GM12878 (cell line): Measurements from ENCODE around the gene TRIOBP. TPM values are rescaled to one million over a fixed set of nuclear protein-coding genes. Genes with fewer than 3 reads are reported as not detected.

Source experiments
- ATAC-seq: fragments of 200-7000 bp; cut with Tn5 transposase; 3 replicates; pipeline ENCODE4 v1.9.1; 2020; ENCODE audit warnings: mild to moderate bottlenecking, moderate library complexity
- BruUV-seq: library from RNA; stranded (reverse); fragments of 400-500 nt; replicated peaks from 2 replicates; lab custom pipeline; 2021; lab: Mats Ljungman, UMichigan
- CTCF ChIA-PET: fragments of 300-600 bp; sonication (Branson Sonifier 250); formaldehyde crosslinking; extraction: SDS; loops from one replicate; lab custom pipeline; 2021; ENCODE audit warnings: inconsistent platforms; lab: Yijun Ruan, JAX
- POLR2A ChIA-PET: fragments of 350-600 bp; formaldehyde crosslinking; extraction: SDS; loops from one replicate; lab custom pipeline; 2021; ENCODE audit warnings: inconsistent platforms; lab: Charles Lee
- RAD21 ChIA-PET: fragments of 300-600 bp; sonication (Branson Sonifier 250); formaldehyde crosslinking; loops from one replicate; lab custom pipeline; 2023; ENCODE audit warnings: antibody characterized with exemption; ENCODE audit not compliant: unreplicated experiment; lab: Charles Lee
- SMC1A ChIA-PET: fragments of 300-600 bp; sonication (Branson Sonifier 250); formaldehyde crosslinking; loops from one replicate; lab custom pipeline; 2023; ENCODE audit not compliant: unreplicated experiment, uncharacterized antibody; lab: Charles Lee
- DNase-seq: peaks from one replicate; pipeline ENCODE4 v3.0.0-alpha.2; 2011; ENCODE audit warnings: low read depth, low spot score
- FAIRE-seq: peaks from 3 replicates; lab custom pipeline; 2011; peaks lifted over from hg19 to GRCh38; lab: Jason Lieb, UNC
- H2AFZ ChIP-seq: 2 replicates; pipeline ENCODE4 v1.6.0; 2011; ENCODE audit warnings: low read depth, low read length, control low read depth; ENCODE audit not compliant: control insufficient read depth
- H3K27ac ChIP-seq: 2 replicates; pipeline ENCODE4 v1.5.1; 2011; ENCODE audit warnings: control low read depth; ENCODE audit not compliant: control insufficient read depth, insufficient read depth
- H3K27me3 ChIP-seq, 2 experiments: replicated peaks in 1 of 2; 2 replicates each; pipeline versions ENCODE4 v1.6.0 to v1.6.1; 2011; ENCODE audit warnings: low read length in 1 of 2; ENCODE audit not compliant: control insufficient read depth in 2 of 2, insufficient read depth in 2 of 2
- H3K36me3 ChIP-seq, 2 experiments: 2 replicates each; pipeline ENCODE4 v1.5.1; 2011; ENCODE audit warnings: low read length in 1 of 2; ENCODE audit not compliant: control insufficient read depth in 2 of 2, insufficient read depth in 2 of 2
- H3K4me1 ChIP-seq: 2 replicates; pipeline ENCODE4 v1.6.1; 2011; ENCODE audit warnings: mild to moderate bottlenecking, low read length, moderate library complexity, mixed read lengths; ENCODE audit not compliant: control insufficient read depth, insufficient read depth
- H3K4me2 ChIP-seq: 2 replicates; pipeline ENCODE4 v1.6.0; 2011; ENCODE audit warnings: control low read depth; ENCODE audit not compliant: control insufficient read depth, insufficient read depth
- H3K4me3 ChIP-seq: fragments of 200-600 bp; sonication (generic); 2 replicates; pipeline ENCODE4 v1.5.1; 2016
- H3K79me2 ChIP-seq: 2 replicates; pipeline ENCODE4 v1.6.0; 2011; ENCODE audit warnings: low read length; ENCODE audit not compliant: control insufficient read depth, insufficient read depth
- H3K9ac ChIP-seq: 2 replicates; pipeline ENCODE4 v1.8.0; 2011; ENCODE audit warnings: low read length, control low read depth, mixed read lengths; ENCODE audit not compliant: control insufficient read depth, insufficient read depth
- H3K9me3 ChIP-seq: replicated peaks from 3 replicates; pipeline ENCODE4 v1.5.1; 2011; ENCODE audit warnings: mild to moderate bottlenecking, low read length; ENCODE audit not compliant: control insufficient read depth, insufficient read depth
- H4K20me1 ChIP-seq: 2 replicates; pipeline ENCODE4 v1.6.0; 2011; ENCODE audit not compliant: control insufficient read depth, insufficient read depth
- JUND ChIP-seq: IDR thresholded peaks from 2 replicates; pipeline ENCODE4 v1.6.1; 2012; ENCODE audit warnings: low read depth, mild to moderate bottlenecking, low read length, improper control_type of control experiment, moderate library complexity
- RUNX3 ChIP-seq: IDR thresholded peaks from 2 replicates; pipeline ENCODE4 v1.6.1; 2012; ENCODE audit warnings: low read length, inconsistent platforms
- WGBS: methylation state at CpG from one replicate; pipeline ENCODE4 v1.1.6; 2016; ENCODE audit warnings: low lambda C conversion rate; ENCODE audit not compliant: insufficient replicate concordance, insufficient coverage; ENCODE audit errors: missing lambda C conversion rate; 5-methylcytosine and 5-hydroxymethylcytosine counted together
- in situ Hi-C: fragments of 300-500 bp; cut with MboI; formaldehyde crosslinking; loops from 9 replicates; pipeline ENCODE4 v1.14.3; 2018; ENCODE audit warnings: mixed read lengths
- intact Hi-C: fragments of 100-400 bp; cut with micrococcal nuclease; formaldehyde crosslinking; loops from one replicate; pipeline ENCODE4 v1.14.2; 2022; ENCODE audit not compliant: unreplicated experiment
- polyA plus RNA-seq, 11 experiments: library from polyadenylated mRNA; depleted of rRNA in 4 of 11; unstranded in 6 of 11; stranded (reverse) in 5 of 11; fragments of >200 nt; fragmentation: Nextera tagmentation in 4 of 11; fragmentation: Illumina TruSeq in 1 of 11; extraction: Ambion mirVana in 4 of 11; extraction: Trizol in 1 of 11; gene quantifications; 1 replicate in 1 of 11; 2 replicates in 10 of 11; pipeline versions ENCODE4 v1.2.1 to v1.2.3, GENCODE V29; 2011 to 2016; ENCODE audit warnings: inconsistent platforms in 2 of 11, missing spikeins in 2 of 11, low read depth in 1 of 11
- total RNA-seq, 4 experiments: library from RNA; depleted of rRNA in 3 of 4; stranded (reverse); fragments of >200 nt in 3 of 4; fragmentation: Illumina TruSeq in 1 of 4; extraction: Trizol in 1 of 4; gene quantifications; 2 replicates each; pipeline versions ENCODE4 v1.2.1 to v1.2.3, GENCODE V29; 2013 to 2021
- TF ChIP-seq, protein P1 (sequence below): IDR thresholded peaks from 2 replicates; pipeline ENCODE4 v1.6.1; 2012; ENCODE audit warnings: low read length, inconsistent platforms

TRIOBP gene
- total and polyA plus RNA-seq, 10 of the 15 experiments (the other 5 are each of a cell fraction or from before 2014, with no cell fraction given) = 0.21 to 23.6 (median 11.9) TPM

DNA sequence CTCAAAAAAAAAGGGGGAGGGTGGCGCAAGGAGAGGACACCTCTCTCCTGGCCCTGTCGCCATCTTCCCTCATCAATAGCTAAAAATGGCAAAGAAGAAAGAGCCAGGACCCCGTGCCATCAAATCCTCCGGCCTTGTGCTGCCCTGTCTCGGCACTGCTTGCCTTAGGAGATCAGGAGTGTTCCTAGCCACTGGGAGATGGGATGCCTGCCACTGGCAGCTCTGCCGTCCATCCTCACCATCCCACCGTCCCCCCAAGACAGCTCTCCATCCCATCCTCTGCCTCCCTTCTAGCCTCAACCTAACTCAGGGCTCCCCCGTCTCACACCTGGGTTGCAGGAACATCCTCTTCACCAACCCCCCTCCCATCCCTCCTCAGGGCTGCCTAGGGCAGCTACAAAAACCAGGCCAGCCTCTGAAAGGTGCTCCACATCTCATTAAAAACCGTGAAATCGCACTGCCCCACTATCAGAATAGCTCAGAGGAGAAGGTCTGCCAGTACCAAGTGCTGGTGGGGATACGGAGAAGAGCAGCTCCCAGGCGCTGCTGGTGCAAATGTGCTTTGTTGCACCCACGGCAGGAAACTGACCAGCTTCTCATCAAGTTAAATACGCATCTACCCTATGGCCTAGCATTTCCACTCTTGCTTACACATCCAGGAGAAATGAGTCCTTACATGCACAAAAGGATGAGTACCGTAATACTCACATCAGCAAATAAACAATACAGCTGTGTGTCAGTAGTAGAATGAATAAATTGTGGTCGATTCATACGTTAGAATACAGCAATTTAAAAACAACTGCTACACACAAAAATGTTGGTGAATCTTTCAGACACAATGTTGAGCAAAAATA is 79.2 kb downstream of the TRIOBP start:
- ChIA-PET RAD21 (interaction anchor here (1.4 kb wide), 1 partner anchor 9 kb away, joined by 3 read pairs; no protein-coding TSS in a partner anchor), SMC1A (no interaction called here)
- Histone ChIP-seq H3K9ac (no peak overlapping the region), H3K4me2 (no peak overlapping the region), H3K79me2 (no peaks in the 10 kb centered on the region), H3K27me3 (no peaks in the 10 kb centered on the region), H3K27ac (no peak overlapping the region)
- DNase-seq = no peak
- 70% methylated on average over 17 of the region's 17 CpGs for WGBS
- in situ Hi-C loops = no loop called here
- TF ChIP-seq JUND (no peak), RUNX3 (0 out of 2 replicates have a peak, but pooled peaks have one; percentile 4)
- TF ChIP-seq, protein P1, sequence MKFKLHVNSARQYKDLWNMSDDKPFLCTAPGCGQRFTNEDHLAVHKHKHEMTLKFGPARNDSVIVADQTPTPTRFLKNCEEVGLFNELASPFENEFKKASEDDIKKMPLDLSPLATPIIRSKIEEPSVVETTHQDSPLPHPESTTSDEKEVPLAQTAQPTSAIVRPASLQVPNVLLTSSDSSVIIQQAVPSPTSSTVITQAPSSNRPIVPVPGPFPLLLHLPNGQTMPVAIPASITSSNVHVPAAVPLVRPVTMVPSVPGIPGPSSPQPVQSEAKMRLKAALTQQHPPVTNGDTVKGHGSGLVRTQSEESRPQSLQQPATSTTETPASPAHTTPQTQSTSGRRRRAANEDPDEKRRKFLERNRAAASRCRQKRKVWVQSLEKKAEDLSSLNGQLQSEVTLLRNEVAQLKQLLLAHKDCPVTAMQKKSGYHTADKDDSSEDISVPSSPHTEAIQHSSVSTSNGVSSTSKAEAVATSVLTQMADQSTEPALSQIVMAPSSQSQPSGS = no peak
- TF ChIP-seq, all 136 proteins: peak for 1
- FAIRE-seq (no peak), ATAC-seq (no peak)
- H3K9me3 ChIP-seq = no peaks in the 10 kb centered on the region; the same call in 2 of the 3 replicates
- CTCF ChIA-PET = interaction anchor here (1.4 kb wide), 1 partner anchor 8 kb away, joined by 4 read pairs; no protein-coding TSS in a partner anchor
- POLR2A ChIA-PET = interaction anchor here (0.7 kb wide), 1 partner anchor 148 kb away, joined by 4 read pairs; no protein-coding TSS in a partner anchor
- BruUV-seq = TSS peak; percentile 30
- no peak overlapping the region for H2AFZ ChIP-seq
- no peaks in the 10 kb centered on the region; the same call in 1 of the 2 replicates for H4K20me1 ChIP-seq
- no peak overlapping the region for H3K4me3 ChIP-seq
- intact Hi-C loops = no loop called here
- H3K36me3 ChIP-seq = no peaks in the 10 kb centered on the region; a peak in 1 of 4 replicates
- peaks cover 17% of the 10 kb centered on the region for H3K4me1 ChIP-seq
